GM10248 (cell line): Measurements from ENCODE around the gene OR2A12.

Experiments used
- CTCF ChIA-PET: fragments of 300-600 bp; sonication (Branson Sonifier 250); formaldehyde crosslinking; extraction: SDS; loops from one replicate; lab custom pipeline; 2021; ENCODE audit warnings: antibody characterized with exemption; lab: Yijun Ruan, JAX
- POLR2A ChIA-PET: fragments of 350-650 bp; sonication (Branson Sonifier 250); formaldehyde crosslinking; extraction: SDS; loops from one replicate; lab custom pipeline; 2020; ENCODE audit warnings: antibody characterized with exemption; lab: Yijun Ruan, JAX
- DNase-seq: peaks from one replicate; pipeline ENCODE4 v3.0.0; 2012; ENCODE audit errors: extremely low spot score
- CTCF ChIP-seq: IDR thresholded peaks from 2 replicates; pipeline ENCODE4 v1.5.1; 2012; ENCODE audit warnings: mild to moderate bottlenecking, low read depth; ENCODE audit errors: extremely low read depth, missing control alignments, control extremely low read depth

The OR2A12 gene

GRCh38 chr7:144105211-144105610 lies 19.1 kb downstream of the OR2A12 start:
- TF ChIP-seq CTCF, result no peak
- no peak for DNase-seq
- ChIA-PET POLR2A (no interaction called here), CTCF (no interaction called here)

DNA sequence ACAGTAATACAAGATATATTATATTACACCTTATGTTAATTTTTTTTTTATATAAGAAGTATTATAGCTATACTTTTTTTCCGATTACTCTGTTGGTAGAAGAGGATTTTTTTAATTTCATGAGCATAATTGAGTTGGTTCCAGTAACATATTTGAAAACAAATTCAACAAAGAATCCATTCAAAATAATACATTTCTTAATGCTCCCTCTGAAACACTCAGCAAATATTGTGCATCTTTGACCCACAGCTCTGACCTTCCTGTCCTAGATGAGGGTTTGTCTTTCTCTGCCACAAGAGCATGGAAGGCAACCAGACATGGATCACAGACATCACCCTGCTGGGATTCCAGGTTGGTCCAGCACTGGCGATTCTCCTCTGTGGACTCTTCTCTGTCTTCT lies 23.2 kb downstream of the OR2A12 start, which contains the start of gene OR2A2:
Gene OR2A2, plus strand, starts transcription at position 301 of the 400 bp plus-strand sequence. Its CDS starts 0 bp downstream, at position 301.
- TF ChIP-seq CTCF, result no peak
- ChIA-PET POLR2A (no interaction called here), CTCF (interaction anchor here (1.1 to 1.2 kb wide), 2 partner anchors 11 to 19 kb away, joined by 3 read pairs; no protein-coding TSS in a partner anchor)
- no peak for DNase-seq

- no peak for DNase-seq
- POLR2A ChIA-PET, result no interaction called here
- CTCF ChIA-PET, result interaction anchor here (1.3 to 2.0 kb wide), 3 partner anchors 16 to 26 kb away, joined by 4 to 10 read pairs (median 4); no protein-coding TSS in a partner anchor
- no peak for TF ChIP-seq CTCF
These were observed 24.2 kb downstream of the OR2A12 start for GRCh38 chr7:144110272-144110671.

- POLR2A ChIA-PET, result no interaction called here
- no peak for TF ChIP-seq CTCF
- CTCF ChIA-PET, result interaction anchor here (2.8 kb wide), 1 partner anchor 14 kb away, joined by 9 read pairs; no protein-coding TSS in a partner anchor
- DNase-seq, result no peak
These were observed 27.6 kb downstream of the OR2A12 start for GRCh38 chr7:144113651-144114050.

- ChIA-PET POLR2A (no interaction called here), CTCF (no interaction called here)
- no peak for DNase-seq
- no peak for TF ChIP-seq CTCF
These were observed 32.3 kb downstream of the OR2A12 start for GRCh38 chr7:144118341-144118740.

DNA sequence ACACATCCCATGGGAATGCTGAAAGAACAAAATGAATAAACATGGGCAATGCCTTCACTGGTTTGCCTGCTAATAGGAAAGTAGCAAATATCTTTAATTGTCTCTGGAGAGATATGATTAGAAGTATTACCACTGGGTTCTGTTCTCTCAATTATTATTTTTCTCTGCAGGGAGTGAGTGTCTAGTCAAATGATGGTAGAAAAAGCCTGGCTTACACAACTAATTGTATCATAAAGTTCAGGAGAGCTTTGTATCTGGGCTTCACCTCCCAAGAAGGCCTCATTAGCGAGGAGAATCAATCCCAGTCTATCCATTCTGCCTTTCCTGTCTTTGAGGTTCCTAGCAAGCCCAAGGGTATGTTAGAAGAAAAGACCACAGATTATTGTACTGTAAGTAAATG lies 36.8 kb downstream of the OR2A12 start, which contains the start of gene OR2A14:
Gene OR2A14, plus strand, starts transcription at position 301 of the 400 bp plus-strand sequence. CDS start 5,937 bp downstream, outside the sequence.
- no peak for TF ChIP-seq CTCF
- ChIA-PET CTCF (no interaction called here), POLR2A (no interaction called here)
- no peak for DNase-seq
